Measurements from ENCODE around the gene LGALS12.
"Not testable (repeated sequence)": the region's sequence is repeated elsewhere in the genome, so short reads cannot be mapped to it uniquely, and the experiment has no call there.

LGALS12 gene

DNA sequence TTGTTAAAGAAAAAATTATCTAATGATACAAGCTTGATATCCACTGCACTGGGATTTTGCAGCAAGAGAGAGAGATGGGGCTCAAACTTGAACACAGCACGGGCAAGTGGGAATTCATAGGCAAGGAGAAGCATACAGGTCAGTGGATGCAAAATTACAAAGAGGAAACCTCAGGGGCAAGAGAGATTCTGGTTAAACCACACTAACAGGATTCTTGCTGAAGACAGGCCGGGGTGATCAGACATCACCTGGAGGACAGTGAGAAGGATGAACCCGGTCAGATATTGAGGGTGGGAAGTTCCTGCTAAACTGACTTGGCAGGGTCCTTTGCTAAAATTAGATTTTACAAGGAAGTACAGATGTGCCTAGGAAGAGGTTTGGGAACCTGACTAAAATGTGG, 28.2 kb downstream of the LGALS12 start:
- no peak for DNase-seq (ENCODE audit: low read depth)

DNA sequence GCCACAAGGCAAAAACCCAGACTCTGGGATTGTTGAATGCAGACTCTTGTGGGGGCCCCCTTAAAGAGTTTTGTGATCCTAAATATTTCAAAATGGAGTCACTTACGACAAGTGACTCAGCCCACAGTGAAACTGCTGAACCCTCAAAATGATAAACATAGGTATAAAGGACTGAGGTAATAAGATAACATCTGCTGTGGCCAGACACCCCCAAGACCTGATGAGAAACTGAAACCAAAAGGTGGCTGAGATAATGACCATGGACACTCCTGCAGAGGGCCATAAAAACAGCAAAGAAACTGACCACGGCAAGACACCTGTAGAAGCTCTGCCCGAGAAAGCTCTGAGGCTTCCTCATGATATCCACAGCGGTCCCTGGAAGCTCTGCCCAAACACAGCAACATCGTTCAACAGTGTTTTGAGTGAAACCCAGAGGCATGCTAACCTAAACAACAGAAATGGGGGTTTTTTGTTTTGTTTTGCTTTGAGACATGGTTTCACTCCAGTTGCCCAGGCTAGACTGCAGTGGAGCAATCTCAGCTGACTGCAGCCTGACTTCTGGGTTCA, 29.1 kb downstream of the LGALS12 start:
- DNase-seq (ENCODE audit: low read depth) = no peak

DNA sequence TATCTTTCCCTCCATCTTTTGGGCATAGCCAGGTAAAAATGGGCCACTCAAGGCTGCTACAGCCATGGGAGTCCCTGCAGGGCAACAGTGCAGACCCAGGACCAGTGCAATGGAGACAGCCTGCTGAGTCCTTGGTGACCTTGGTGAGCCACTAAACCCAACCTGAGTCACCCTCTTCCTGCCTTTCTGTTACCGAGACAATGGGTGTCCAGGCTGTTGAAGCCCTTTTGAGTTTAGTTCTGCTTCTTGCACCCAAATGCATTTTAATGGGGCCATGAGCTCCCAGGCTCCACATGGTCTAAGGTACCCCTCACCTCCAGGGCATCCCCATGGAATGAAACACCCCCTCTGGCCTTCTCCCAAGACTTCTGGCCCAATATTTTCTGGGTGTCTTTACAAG, 29.9 kb downstream of the LGALS12 start:
- DNase-seq (ENCODE audit: low read depth) = no peak

DNA sequence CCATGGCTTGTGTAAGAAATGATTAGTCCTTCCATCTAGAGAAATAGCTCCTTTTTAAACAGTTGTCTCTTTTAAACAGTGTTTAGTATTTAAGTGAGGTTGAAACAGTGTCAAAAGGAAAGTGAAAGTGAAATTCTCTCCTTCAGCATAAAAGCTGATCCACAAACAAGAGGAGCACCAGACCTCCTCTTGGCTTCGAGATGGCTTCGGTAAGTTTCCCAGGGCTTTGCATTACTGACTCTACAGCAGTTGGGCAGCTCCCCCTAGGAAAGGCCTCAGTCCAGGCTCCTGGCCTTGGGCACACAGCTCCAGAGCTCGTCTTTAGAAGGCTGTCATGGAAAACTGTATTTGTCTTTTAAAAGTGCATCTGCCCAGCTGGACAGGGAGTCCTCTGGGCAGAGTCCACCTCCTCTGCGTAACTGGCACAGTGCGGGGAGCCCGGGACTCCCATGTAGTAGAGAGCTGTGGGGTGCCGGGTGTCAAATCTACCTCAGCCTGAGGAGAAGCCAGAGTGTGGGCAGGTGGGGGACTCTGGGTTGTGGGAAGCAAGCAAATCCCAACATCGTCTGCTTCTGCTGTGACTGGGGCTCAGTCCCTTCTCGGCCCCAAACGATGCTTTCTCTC, 30.9 kb downstream of the LGALS12 start, which contains the start of gene PLAAT4:
TSS of gene PLAAT4 (plus strand) at position 140 of the 624 bp plus-strand sequence. CDS start at position 201, 61 bp downstream.
- no peak for DNase-seq (ENCODE audit: low read depth)

DNA sequence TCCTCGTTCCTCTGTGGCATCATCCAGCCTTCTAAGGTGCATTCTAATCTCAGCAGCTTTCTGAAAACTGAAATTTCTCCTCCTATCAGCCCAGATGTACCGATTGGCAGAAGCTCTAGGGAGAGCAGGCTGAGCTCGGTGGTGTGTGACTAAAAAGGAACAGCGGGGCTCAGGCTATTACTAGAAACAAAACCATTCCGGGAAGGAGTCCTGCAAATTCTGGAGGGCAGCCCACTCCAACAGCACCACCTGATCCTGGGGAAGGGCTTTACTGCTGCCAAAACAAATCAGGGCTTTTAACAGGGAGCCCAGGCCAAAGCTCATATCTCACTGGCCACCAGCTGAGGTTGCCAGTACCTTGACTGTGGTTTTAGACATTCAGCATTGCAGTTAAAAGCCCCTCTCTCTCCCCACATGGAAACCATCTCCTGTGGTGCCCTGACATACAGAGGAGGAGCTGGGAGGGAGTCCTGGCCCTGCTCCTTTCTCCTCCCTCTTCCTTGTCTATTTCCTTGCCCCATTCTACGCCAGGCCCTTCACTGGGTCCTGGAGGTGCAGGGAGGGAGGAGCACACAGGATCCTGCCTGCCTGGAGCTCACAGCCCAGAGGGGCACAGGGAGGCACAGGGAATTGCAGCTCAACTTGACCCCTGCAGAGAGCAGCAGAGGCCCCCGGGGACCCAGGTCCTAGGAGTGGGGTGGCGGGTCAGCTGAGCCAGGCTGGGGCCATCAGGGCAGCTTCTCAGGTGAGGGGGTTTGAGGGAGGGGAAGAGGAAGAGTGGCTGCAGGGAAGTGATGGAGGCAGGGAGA, 31.6 kb downstream of the LGALS12 start:
- DNase-seq (ENCODE audit: low read depth) = no peak

DNA sequence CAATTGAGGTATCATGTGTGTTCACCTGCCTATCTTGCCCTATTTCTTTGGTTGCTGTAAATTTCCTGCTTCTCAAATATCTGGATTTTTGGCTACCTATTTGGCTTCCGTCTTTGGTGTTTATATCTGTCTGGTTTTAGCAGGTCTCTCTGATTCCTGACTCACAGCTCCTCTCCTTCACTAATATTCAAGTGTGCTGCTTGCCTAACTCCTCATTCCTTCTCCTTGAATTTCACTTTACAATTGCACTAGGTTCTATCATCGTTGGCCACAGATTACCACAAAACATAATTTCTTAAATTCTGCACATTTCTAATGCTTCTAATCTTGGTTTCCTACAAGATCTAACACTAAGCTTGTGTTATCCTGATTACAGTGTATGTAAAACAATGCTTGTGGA, 36.6 kb downstream of the LGALS12 start:
- not testable (repeated sequence) for DNase-seq (ENCODE audit: low read depth)

DNA sequence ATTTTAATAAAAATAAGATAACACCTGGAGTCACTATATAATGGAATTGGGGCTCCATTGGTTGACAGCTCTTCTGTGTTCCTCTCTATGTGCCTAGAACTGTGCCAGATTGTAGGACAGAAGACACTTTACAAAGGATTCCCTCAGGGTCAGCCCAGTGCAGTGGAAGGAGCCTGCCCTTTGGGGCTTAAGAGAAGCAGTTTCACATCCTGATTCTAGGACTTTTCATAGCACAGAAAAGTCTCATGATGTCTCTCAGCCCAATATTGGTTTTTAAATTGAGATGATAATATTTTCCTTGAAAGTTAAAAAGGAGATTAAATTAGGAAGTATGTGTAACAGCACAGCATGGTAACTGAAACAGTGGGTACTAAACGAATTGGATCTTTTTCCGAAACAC, 37.8 kb downstream of the LGALS12 start:
- no peak for DNase-seq (ENCODE audit: low read depth)

DNA sequence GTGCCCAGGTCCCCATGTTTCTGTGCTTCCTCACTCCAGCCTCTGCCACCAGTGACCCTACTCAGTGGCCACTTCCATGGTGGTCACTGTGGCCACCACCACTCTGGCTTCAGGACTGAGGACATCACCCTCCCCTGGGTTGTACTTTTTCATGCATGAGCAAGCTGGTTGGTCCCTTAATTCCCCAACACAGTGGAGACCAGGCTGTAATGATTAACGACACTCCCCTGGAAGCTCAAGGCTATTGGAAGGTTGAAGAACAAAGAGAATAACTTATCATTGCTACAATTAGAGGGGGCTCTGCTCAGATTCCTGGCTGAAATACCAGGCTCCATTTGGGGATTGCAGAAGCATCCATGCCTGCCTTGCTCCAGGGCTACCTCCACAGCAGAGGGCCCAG, 41.2 kb downstream of the LGALS12 start:
- no peak for DNase-seq (ENCODE audit: low read depth)

DNA sequence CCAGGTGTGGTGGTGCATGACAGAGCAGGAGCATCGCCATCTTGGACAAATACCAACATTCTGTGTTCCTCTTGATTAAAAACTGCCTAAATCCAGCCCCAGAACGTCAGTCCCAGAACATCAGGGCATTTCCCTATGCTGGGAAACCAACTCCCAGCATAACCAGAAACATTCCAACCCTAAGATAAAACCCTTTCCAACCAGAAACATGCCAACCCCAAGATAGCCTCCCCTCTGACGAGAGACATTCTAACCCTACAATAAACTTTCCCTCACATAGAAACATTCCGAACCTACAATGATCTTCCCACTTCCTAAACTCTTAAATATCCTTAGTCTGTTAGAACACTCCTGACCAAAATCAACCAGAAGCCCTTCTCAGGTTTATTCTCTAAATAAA, 42.3 kb downstream of the LGALS12 start:
- DNase-seq (ENCODE audit: low read depth) = no peak

DNA sequence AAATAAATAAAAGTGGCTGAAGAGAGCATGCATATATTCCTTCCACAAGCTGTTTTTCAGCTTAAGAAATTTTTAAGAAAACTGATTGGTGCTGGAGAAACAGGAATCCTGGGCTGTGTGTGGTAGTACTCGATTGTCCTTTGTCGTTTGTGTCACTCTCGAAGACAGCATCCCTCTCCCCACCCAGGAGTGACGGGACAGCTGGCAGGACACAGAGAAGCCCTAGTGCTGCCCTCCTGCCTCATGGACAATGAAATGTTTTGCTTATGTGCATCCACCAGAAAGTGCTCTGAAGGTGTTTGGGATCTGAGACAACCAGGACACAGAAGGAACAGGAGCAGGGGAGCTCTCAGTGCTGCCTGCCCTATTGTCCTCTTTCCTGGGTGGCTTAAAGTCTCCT, 43.5 kb downstream of the LGALS12 start:
- DNase-seq (ENCODE audit: low read depth) = no peak

DNA sequence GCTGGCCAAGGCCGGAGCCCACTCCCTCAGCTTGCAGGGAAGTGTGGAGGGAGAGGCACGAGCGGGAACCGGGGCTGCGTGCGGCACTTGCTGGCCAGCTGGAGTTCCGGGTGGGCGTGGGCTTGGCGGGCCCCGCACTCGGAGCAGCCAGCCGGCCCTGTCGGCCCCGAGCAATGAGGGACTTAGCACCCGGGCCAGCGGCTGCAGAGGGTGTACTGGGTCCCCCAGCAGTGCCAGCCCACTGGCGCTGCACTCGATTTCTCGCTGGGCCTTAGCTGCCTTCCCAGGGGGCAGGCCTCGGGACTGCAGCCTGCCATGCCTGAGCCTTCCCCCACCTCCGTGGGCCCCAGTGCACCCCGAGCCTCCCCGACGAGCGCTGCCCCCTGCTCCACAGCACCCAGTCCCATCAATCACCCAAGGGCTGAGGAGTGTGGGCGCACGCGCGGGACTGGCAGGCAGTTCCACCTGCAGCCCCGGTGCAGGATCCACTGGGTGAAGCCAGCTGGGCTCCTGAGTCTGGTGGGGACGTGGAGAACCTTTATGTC, 44.3 kb downstream of the LGALS12 start:
- not testable (repeated sequence) for DNase-seq (ENCODE audit: low read depth)

DNA sequence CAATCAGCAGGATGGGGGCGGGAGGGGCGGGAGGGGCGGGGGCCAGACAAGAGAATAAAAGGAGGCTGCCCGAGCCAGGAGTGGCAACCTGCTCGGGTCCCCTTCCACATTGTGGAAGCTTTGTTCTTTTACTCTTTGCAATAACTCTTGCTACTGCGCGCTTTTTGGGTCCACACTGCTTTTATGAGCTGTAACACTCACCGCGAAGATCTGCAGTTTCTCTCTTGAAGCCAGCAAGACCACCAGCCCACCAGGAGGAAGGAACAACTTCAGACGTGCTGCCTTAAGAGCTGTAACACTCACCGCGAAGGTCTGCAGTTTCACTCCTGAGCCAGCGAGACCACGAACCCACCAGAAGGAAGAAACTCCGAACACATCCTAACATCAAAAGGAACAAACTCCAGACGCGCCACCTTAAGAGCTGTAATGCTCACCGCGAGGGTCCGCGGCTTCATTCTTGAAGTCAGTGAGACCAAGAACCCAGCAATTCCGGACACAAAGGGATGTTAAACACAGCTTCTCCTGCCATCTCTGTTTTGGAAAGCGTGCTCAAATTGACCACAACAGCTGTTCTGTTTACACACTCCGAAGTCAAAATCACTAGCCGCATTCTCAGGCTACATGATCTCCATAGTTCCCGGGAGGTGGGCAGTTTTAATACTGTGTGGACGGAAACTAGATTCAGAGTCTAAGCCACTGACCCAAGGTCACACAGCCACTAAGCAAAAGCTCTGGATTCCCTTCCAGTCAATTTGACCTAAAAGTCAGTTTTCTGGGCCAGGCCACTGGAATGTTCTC, 45.4 kb downstream of the LGALS12 start:
- DNase-seq (ENCODE audit: low read depth) = no peak

DNA sequence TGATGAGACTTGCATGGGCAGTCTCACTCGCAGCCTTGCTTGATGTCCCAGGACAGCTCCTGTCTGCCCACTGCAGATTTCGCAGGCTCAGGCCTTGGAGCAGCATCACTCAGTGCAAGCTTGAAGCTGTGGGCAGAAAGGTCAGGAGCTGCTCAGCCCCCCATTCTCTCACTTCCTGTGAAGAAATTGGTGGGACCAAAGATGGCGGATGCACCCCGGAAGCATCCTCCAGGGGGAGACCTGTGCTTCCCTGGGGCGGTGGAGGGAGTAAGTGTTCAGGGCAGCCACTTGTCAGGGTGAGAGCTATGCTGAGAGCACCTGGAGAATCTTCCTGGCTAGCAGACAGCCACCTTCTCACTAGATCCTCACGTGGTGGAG, 46.0 kb downstream of the LGALS12 start:
- no peak for DNase-seq (ENCODE audit: low read depth)

DNA sequence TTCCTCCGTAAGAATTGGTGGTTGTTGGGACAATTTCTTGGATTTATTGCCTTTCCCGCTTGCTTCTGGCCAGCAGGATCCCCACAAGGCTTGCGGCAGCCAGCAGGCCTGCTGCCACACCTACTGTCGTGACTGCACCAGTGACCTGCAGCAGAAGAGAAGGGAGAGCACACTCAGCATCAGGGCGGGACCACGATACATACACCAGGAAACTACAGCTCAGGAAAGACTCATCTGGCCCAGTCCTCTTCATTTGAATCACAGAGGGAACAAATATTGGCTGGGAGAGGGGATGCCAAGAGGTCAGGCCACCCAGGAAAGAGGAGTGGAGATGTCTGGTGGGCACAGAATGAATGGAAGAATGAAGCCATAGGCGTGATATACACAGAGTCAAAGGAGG, 47.0 kb downstream of the LGALS12 start:
- no peak for DNase-seq (ENCODE audit: low read depth)

DNA sequence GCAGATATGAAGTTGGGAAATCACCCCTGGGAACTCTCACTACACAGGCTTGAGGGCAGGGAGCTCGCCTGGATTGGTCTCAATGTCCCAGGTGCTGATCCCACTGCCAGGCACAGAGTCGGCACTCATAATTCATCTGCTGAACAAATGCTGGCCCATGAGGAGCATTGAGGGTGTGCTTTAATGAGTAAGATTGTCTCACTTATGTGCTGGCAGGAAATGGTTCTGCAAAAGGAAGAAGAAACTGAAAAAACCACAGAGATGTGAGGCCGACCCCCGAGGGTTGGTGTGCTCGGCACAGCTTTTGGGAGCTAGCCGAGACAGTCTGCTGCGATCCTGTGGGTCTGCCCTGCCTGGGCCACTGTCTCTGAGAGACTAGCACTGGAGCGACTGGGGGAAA, 47.9 kb downstream of the LGALS12 start:
- DNase-seq (ENCODE audit: low read depth) = no peak

DNA sequence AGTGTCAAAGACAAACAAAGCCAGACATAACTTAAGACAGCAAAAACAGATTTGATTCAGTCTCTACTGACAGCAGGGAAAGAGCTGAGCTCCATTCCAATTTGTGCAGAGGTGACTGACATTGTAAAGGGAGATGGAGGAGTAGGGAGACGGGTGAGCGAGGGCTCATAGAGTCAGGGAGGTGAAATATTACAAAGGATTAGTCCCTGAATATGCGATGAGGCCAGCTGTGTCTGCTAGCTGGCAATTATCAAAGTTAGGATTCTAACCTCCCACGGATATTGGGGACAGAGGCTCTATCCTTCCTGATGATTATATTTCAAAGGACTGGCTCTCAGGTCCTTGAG, 49.0 kb downstream of the LGALS12 start:
- DNase-seq (ENCODE audit: low read depth) = no peak

DNA sequence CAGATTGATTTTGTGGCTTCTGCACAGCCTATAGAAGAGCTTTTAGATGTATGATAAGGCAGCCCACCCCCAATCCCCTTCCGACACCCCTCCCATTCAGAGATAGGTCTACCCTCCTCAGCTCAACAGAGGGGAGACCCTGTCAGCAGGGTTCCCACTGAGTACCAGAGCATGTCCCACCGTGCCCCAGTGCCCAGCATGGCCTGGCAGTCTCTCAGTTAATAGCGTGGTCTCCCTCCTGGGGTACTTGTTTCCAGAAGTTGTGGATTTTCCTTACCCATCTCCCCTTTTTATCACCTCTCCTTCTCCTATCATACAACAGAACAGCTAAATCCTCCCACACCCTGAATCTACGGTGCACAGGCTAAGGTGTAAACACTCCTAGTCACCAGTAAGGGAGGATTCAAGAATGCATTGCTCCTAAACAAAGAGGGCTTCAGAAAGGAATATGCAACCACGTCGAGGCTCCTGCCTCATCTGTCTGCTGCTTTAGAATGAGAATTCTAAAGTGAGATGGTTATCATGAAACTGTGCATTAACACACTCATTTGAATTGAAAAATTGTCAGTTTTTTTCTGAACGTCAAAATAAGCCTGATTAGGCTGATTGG, 50.6 kb downstream of the LGALS12 start:
- no peak for DNase-seq (ENCODE audit: low read depth)

DNA sequence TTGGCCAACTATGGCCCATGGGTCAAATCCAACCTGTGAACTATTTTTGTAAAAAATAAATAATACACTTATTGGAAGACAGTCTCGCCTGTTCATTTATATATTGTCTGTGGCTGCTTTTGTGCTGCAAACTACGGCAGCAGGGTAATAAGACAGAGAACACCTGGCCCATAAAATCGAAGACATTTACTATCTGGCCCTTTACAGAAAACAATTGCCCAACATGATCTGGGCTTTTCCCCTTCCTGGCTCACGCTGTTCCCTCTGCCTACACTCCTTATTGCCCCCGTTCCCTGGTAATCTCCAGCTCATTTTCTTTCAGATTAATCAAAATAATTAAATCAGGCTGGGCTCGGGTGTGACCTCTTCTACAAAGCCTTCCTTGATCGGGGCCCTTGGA, 51.7 kb downstream of the LGALS12 start:
- DNase-seq (ENCODE audit: low read depth) = no peak

DNA sequence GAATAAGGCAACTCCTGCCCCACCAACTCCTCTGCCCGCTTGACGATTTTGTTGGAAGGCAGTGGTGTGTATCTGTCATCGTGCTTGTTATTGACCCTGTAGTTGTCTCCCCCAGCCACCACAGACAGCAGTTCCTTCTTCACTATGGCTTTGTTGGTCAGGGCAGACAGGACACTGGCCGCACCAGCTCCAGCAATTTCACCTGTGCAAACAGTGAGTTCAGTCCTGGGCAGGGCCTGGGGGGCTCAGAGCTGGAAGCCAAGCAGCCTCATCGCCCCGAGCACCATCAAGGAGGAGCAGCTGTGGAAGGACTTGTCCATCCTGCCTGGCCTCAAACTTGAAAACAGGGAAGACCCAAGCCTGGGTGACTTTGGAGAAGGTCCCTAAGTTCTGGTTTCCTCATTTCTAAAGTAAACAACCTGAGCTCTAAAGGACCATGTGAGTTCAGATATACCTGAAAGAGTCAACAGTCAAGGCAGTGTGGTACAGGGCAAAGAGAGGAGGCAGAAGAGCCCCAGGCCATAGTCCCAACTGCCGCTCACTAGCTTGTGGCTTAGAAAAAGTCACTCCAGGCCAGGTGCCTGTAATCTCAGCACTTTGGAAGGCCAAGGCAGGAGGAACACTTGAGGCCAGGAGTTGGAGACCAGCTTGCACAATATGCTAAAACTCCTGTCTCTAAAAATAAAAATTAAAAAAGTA, 52.7 kb downstream of the LGALS12 start:
- DNase-seq (ENCODE audit: low read depth) = no peak

DNA sequence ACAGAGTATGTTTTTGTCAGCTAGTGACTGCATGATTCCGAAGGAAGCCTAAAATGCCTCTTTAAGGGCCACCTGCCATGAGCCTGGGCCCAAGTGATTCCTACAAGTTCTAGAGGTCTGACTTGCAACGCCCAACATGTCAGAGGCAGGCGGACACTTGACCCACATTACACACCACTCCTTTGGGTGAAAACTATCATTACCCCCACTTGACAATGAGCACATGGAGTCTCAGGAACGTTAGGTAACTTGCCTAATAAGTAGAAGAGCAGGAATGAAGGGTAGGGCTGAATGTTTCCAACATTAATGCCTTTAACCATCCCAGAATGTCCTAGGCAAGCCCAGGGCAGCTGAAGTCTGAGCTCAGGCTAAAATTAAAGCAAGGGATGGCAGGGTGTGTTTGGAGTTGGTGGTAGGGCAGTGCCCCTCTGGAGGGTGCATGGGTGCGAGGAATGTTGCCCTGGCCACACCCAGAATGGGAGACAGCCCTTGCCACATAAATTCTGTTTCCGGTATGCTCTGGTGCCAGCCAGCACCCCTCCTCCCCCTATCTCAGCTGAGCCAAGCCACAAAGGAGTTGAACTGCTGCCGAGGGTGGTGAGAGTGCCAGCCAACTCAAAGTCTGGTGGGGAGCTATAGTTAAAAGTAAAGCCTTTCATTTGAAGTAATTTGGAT, 54.8 kb downstream of the LGALS12 start:
- no peak for DNase-seq (ENCODE audit: low read depth)

All from activated T-cell treated with anti-CD3 and anti-CD28 coated beads for 1 hour (primary cell).